ENCODE measurements around the gene CEP44. TPM values are rescaled to one million over a fixed set of nuclear protein-coding genes. Genes with fewer than 3 reads are reported as not detected.

Gene CEP44
- total RNA-seq (2022), result 15.3 and 16.9 TPM in 2 replicates
- Bru-seq, nascent RNA, result percentile 73 among the genes with signal in this experiment
- percentile 81 among the genes with signal in this experiment for BruChase-seq, experiment 1, labeled RNA remaining after a 6-hour chase
- BruChase-seq, experiment 2, labeled RNA remaining after a 2-hour chase, result percentile 82 among the genes with signal in this experiment
- long read RNA-seq, full-length matches to known transcripts, result 4 of 49 reads
- long read RNA-seq, partial matches to known transcripts, result 13 of 49 reads
- long read RNA-seq, other reads (novel, unspliced or antisense), result 32 of 49 reads

GRCh38 chr4:174283507-174284471 lies at the start of gene CEP44, which contains the start of gene FBXO8:
CEP44 (plus strand) TSS chr4:174283911; CDS start chr4:174299122, 15,211 bp downstream.
FBXO8 (minus strand) TSS chr4:174283667; CDS start chr4:174263092, 20,575 bp downstream.
- Mint-ChIP-seq H3K27ac (ENCODE audit: low read depth, unreplicated experiment) (peak within 1 kb of the TSS; percentile 98), H3K27me3 (ENCODE audit: insufficient read depth, unreplicated experiment) (no peaks in the 10 kb centered on the region), H3K4me1 (ENCODE audit: insufficient read depth, unreplicated experiment) (peaks cover 38% of the 10 kb centered on the region), H3K4me3 (ENCODE audit: unreplicated experiment) (peak within 1 kb of the TSS; percentile 99), H3K9me3 (ENCODE audit: unreplicated experiment) (no peaks in the 10 kb centered on the region), H3K36me3 (ENCODE audit: insufficient read depth, unreplicated experiment) (peaks cover 8% of the 10 kb centered on the region)
- peak; percentile 79 for DNase-seq (ENCODE audit: unreplicated experiment)
- ChIA-PET POLR2A (interaction anchor here (0.5 to 5.1 kb wide), 36 partner anchors 10 to 1650 kb away, joined by 3 to 66 read pairs (median 5); partner anchors contain the start of genes HMGB2 and HPGD), CTCF (interaction anchor here (0.7 to 1.8 kb wide), 2 partner anchors 13 to 60 kb away, joined by 3 to 6 read pairs; no protein-coding TSS in a partner anchor)
- TSS peak; percentile 36 for BruUV-seq (replicated peaks)
- intact Hi-C loops (cut with micrococcal nuclease), result loop anchor here (1.0 kb wide), 1 partner anchor 61 kb away; no protein-coding TSS in a partner anchor
- no peak for TF ChIP-seq CTCF (IDR thresholded peaks at IDR 0.05; ENCODE audit: unreplicated experiment)

- BruUV-seq (replicated peaks), result no TSS peak
- ChIA-PET POLR2A (interaction anchor here (2.0 kb wide), 1 partner anchor 48 kb away, joined by 5 read pairs; the partner anchor contains the start of genes CEP44 and FBXO8), CTCF (no interaction called here)
- no peak overlapping the region for H3K27ac Mint-ChIP-seq (ENCODE audit: low read depth, unreplicated experiment)
- H3K27me3 Mint-ChIP-seq (ENCODE audit: insufficient read depth, unreplicated experiment), result no peaks in the 10 kb centered on the region
- no peaks in the 10 kb centered on the region for H3K4me1 Mint-ChIP-seq (ENCODE audit: insufficient read depth, unreplicated experiment)
- intact Hi-C loops (cut with micrococcal nuclease), result no loop called here
- no peaks in the 10 kb centered on the region for H3K9me3 Mint-ChIP-seq (ENCODE audit: unreplicated experiment)
- TF ChIP-seq CTCF (IDR thresholded peaks at IDR 0.05; ENCODE audit: unreplicated experiment), result no peak
- no peak for DNase-seq (ENCODE audit: unreplicated experiment)
- peaks cover 10% of the 10 kb centered on the region for H3K36me3 Mint-ChIP-seq (ENCODE audit: insufficient read depth, unreplicated experiment)
- no peak overlapping the region for H3K4me3 Mint-ChIP-seq (ENCODE audit: unreplicated experiment)
These were observed 47.4 kb upstream of the CEP44 start for GRCh38 chr4:174236359-174236758.

- Mint-ChIP-seq H3K27me3 (ENCODE audit: insufficient read depth, unreplicated experiment) (no peaks in the 10 kb centered on the region), H3K4me3 (ENCODE audit: unreplicated experiment) (no peak overlapping the region), H3K27ac (ENCODE audit: low read depth, unreplicated experiment) (no peak overlapping the region), H3K9me3 (ENCODE audit: unreplicated experiment) (no peaks in the 10 kb centered on the region), H3K4me1 (ENCODE audit: insufficient read depth, unreplicated experiment) (peaks cover 5% of the 10 kb centered on the region), H3K36me3 (ENCODE audit: insufficient read depth, unreplicated experiment) (peaks cover 10% of the 10 kb centered on the region)
- POLR2A ChIA-PET, result interaction anchor here (0.9 to 1.4 kb wide), 3 partner anchors 9 to 42 kb away, joined by 3 to 4 read pairs (median 3); partner anchors contain the start of gene FBXO8
- CTCF ChIA-PET, result interaction anchor here (1.0 kb wide), 1 partner anchor 19 kb away, joined by 4 read pairs; no protein-coding TSS in a partner anchor
- DNase-seq (ENCODE audit: unreplicated experiment), result no peak
- intact Hi-C loops (cut with micrococcal nuclease), result no loop called here
- no TSS peak for BruUV-seq (replicated peaks)
- no peak for TF ChIP-seq CTCF (IDR thresholded peaks at IDR 0.05; ENCODE audit: unreplicated experiment)
These were observed 42.5 kb upstream of the CEP44 start for GRCh38 chr4:174241162-174241561.

All from MCF 10A (cell line).